ENCODE data around the gene MAN2A1. TPM values are rescaled to one million over a fixed set of nuclear protein-coding genes. Genes with fewer than 3 reads are reported as not detected.

MAN2A1 gene
- total RNA-seq, 2 experiments from 2014 or later: 23.0 to 28.7 TPM

GRCh38 chr5:109645707-109646192 lies 44.0 kb upstream of the MAN2A1 start:
- POLR2A ChIA-PET: interaction anchor here (1.1 to 1.6 kb wide), 2 partner anchors 25 to 34 kb away, joined by 3 to 5 read pairs; no protein-coding TSS in a partner anchor
- Histone ChIP-seq H3K4me3 (ENCODE audit: low read depth, low read length, poor library complexity, severe bottlenecking) (no peak overlapping the region), H3K4me1 (ENCODE audit: insufficient read depth, low read length, poor library complexity, severe bottlenecking) (no peaks in the 10 kb centered on the region), H3K9me3 (ENCODE audit: low read length) (no peaks in the 10 kb centered on the region), H4K20me1 (ENCODE audit: insufficient read depth, low read length) (no peaks in the 10 kb centered on the region), H3K36me3 (ENCODE audit: insufficient read depth, low read length) (no peaks in the 10 kb centered on the region), H3K9me2 (ENCODE audit: insufficient read depth, low read length) (no peaks in the 10 kb centered on the region), H3K79me2 (ENCODE audit: insufficient read depth, low read depth, low read length) (no peaks in the 10 kb centered on the region), H2AFZ (ENCODE audit: low read length) (no peak overlapping the region), H3K4me2 (ENCODE audit: low read length) (no peak overlapping the region), H3K27ac (ENCODE audit: low read depth, low read length, poor library complexity, severe bottlenecking) (no peak overlapping the region)
- TF ChIP-seq CTCF (conservative IDR thresholded peaks at IDR 0.05; ENCODE audit: low read length) (no peak), EZH2phosphoT487 (IDR thresholded peaks at IDR 0.05; ENCODE audit: borderline replicate concordance, low read depth, low read length) (no peak)
- no TSS peak for BruUV-seq (replicated peaks)
- intact Hi-C loops (cut with micrococcal nuclease; ENCODE audit: unreplicated experiment): no loop called here
- no peak for DNase-seq (ENCODE audit: low spot score)
- CTCF ChIA-PET (ENCODE audit: unreplicated experiment): no interaction called here

GRCh38 chr5:109649318-109649717 lies 40.4 kb upstream of the MAN2A1 start:
- BruUV-seq (replicated peaks): no TSS peak
- H3K4me1 ChIP-seq (ENCODE audit: insufficient read depth, low read length, poor library complexity, severe bottlenecking): no peaks in the 10 kb centered on the region
- H3K36me3 ChIP-seq (ENCODE audit: insufficient read depth, low read length): no peaks in the 10 kb centered on the region
- no peak overlapping the region for H3K27ac ChIP-seq (ENCODE audit: low read depth, low read length, poor library complexity, severe bottlenecking)
- no peaks in the 10 kb centered on the region for H4K20me1 ChIP-seq (ENCODE audit: insufficient read depth, low read length)
- H3K9me3 ChIP-seq (ENCODE audit: low read length): no peaks in the 10 kb centered on the region
- H3K79me2 ChIP-seq (ENCODE audit: insufficient read depth, low read depth, low read length): no peaks in the 10 kb centered on the region
- no peak for DNase-seq (ENCODE audit: low spot score)
- H3K4me3 ChIP-seq (ENCODE audit: low read depth, low read length, poor library complexity, severe bottlenecking): no peak overlapping the region
- POLR2A ChIA-PET: no interaction called here
- TF ChIP-seq CTCF (conservative IDR thresholded peaks at IDR 0.05; ENCODE audit: low read length) (no peak), EZH2phosphoT487 (IDR thresholded peaks at IDR 0.05; ENCODE audit: borderline replicate concordance, low read depth, low read length) (no peak)
- H3K9me2 ChIP-seq (ENCODE audit: insufficient read depth, low read length): no peaks in the 10 kb centered on the region
- CTCF ChIA-PET (ENCODE audit: unreplicated experiment): no interaction called here
- intact Hi-C loops (cut with micrococcal nuclease; ENCODE audit: unreplicated experiment): no loop called here
- no peak overlapping the region for H3K4me2 ChIP-seq (ENCODE audit: low read length)
- H2AFZ ChIP-seq (ENCODE audit: low read length): no peak overlapping the region

DNA sequence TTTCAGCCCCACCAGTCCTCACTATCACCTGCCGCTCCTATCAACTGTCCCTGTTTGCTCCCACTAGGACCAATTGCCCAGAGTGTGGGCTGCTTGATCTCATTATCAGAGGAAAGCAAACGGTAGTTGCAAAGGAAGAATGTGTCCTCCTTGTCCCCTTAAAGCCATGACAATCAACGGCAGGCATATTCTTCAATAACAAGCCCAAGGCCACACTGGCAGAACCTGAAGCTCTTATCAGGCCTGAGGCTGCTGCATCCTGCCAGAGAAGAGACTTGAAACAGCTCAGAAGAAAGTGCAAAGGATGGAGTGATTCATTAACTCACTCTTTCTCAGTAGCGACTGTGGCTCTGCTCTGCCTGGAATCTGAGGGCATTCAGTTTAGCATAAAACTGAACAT lies 39.2 kb upstream of the MAN2A1 start:
- TF ChIP-seq EZH2phosphoT487 (IDR thresholded peaks at IDR 0.05; ENCODE audit: borderline replicate concordance, low read depth, low read length) (no peak), CTCF (conservative IDR thresholded peaks at IDR 0.05; ENCODE audit: low read length) (no peak)
- Histone ChIP-seq H4K20me1 (ENCODE audit: insufficient read depth, low read length) (no peaks in the 10 kb centered on the region), H2AFZ (ENCODE audit: low read length) (no peak overlapping the region), H3K27ac (ENCODE audit: low read depth, low read length, poor library complexity, severe bottlenecking) (no peak overlapping the region), H3K79me2 (ENCODE audit: insufficient read depth, low read depth, low read length) (no peaks in the 10 kb centered on the region), H3K4me3 (ENCODE audit: low read depth, low read length, poor library complexity, severe bottlenecking) (no peak overlapping the region), H3K4me2 (ENCODE audit: low read length) (no peak overlapping the region), H3K9me3 (ENCODE audit: low read length) (no peaks in the 10 kb centered on the region), H3K9me2 (ENCODE audit: insufficient read depth, low read length) (no peaks in the 10 kb centered on the region), H3K36me3 (ENCODE audit: insufficient read depth, low read length) (no peaks in the 10 kb centered on the region), H3K4me1 (ENCODE audit: insufficient read depth, low read length, poor library complexity, severe bottlenecking) (no peaks in the 10 kb centered on the region)
- no peak for DNase-seq (ENCODE audit: low spot score)
- CTCF ChIA-PET (ENCODE audit: unreplicated experiment): no interaction called here
- POLR2A ChIA-PET: no interaction called here
- intact Hi-C loops (cut with micrococcal nuclease; ENCODE audit: unreplicated experiment): no loop called here
- BruUV-seq (replicated peaks): no TSS peak
